ENCODE results near the gene QDPR. TPM values are rescaled to one million over a fixed set of nuclear protein-coding genes. Genes with fewer than 3 reads are reported as not detected.

QDPR gene
- polyA plus RNA-seq, 1 donor (not counting 4 experiments of a cell fraction or from before 2014, with no cell fraction given): 65.6 TPM

- dilution Hi-C loops (cut with MboI; ENCODE audit: extremely low pct_ligation_motif_present, low sequenced_read_pairs): no loop called here
- no peaks in the 10 kb centered on the region for H3K36me3 ChIP-seq (ENCODE audit: control insufficient read depth in 2 of 2, extremely low read depth in 1 of 2, insufficient read depth in 2 of 2, low read length in 2 of 2)
Observed at GRCh38 chr4:17526695-17527477, 15.0 kb upstream of the QDPR start.

DNA sequence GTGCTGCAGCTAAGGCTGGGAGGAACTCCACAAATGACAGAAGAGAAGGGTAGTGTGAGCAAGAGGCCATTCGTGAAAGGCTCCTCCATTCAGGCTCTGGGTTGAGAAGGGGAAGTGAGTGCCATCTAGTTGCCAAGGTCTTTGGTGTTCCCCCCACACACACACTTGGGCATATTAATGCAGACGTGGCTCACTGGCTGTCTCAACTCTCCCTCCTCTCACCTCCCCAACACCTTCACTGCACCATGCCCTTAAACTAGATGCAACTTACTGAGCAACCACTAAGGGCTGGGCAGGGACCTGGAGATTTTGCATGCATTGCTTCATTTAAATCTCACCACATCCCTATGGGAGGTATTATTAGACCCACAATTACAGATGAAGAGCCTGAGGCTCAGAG is 11.8 kb upstream of the QDPR start:
- Histone ChIP-seq H2AFZ (ENCODE audit: control insufficient read depth, low read length) (no peak overlapping the region), H3K4me3 (ENCODE audit: control insufficient read depth in 2 of 3, extremely low read depth in 1 of 3, insufficient read depth in 2 of 3, low read depth in 1 of 3, low read length in 3 of 3) (no peak overlapping the region), H3K9ac (ENCODE audit: control insufficient read depth, extremely low read depth, insufficient read depth, low read length) (no peak overlapping the region), H3K36me3 (ENCODE audit: control insufficient read depth in 2 of 2, extremely low read depth in 1 of 2, insufficient read depth in 2 of 2, low read length in 2 of 2) (no peaks in the 10 kb centered on the region), H3K79me2 (ENCODE audit: control insufficient read depth, insufficient read depth, low read length) (no peaks in the 10 kb centered on the region), H3K4me2 (ENCODE audit: control insufficient read depth, extremely low read depth, insufficient read depth, low read depth, low read length) (no peak overlapping the region), H3K27ac (ENCODE audit: control insufficient read depth, insufficient read depth, low read length) (no peak overlapping the region), H4K20me1 (ENCODE audit: control insufficient read depth, extremely low read depth, insufficient read depth, low read length) (no peaks in the 10 kb centered on the region), H3K9me1 (ENCODE audit: control insufficient read depth, extremely low read depth, insufficient read depth, low read length) (no peaks in the 10 kb centered on the region), H3K4me1 (ENCODE audit: control insufficient read depth, extremely low read depth, insufficient read depth, low read length) (no peaks in the 10 kb centered on the region), H3K27me3 (ENCODE audit: control insufficient read depth, extremely low read depth, insufficient read depth, low read length) (no peaks in the 10 kb centered on the region), H3K9me3 (ENCODE audit: control insufficient read depth, low read depth, low read length) (no peaks in the 10 kb centered on the region)
- no peak for DNase-seq (ENCODE audit: low read depth, low spot score)
- FAIRE-seq: no peak
- dilution Hi-C loops (cut with MboI; ENCODE audit: extremely low pct_ligation_motif_present, low sequenced_read_pairs): no loop called here
- TF ChIP-seq, protein P1, sequence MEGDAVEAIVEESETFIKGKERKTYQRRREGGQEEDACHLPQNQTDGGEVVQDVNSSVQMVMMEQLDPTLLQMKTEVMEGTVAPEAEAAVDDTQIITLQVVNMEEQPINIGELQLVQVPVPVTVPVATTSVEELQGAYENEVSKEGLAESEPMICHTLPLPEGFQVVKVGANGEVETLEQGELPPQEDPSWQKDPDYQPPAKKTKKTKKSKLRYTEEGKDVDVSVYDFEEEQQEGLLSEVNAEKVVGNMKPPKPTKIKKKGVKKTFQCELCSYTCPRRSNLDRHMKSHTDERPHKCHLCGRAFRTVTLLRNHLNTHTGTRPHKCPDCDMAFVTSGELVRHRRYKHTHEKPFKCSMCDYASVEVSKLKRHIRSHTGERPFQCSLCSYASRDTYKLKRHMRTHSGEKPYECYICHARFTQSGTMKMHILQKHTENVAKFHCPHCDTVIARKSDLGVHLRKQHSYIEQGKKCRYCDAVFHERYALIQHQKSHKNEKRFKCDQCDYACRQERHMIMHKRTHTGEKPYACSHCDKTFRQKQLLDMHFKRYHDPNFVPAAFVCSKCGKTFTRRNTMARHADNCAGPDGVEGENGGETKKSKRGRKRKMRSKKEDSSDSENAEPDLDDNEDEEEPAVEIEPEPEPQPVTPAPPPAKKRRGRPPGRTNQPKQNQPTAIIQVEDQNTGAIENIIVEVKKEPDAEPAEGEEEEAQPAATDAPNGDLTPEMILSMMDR (optimal IDR thresholded peaks at IDR 0.05 in 1 of 3, IDR thresholded peaks at IDR 0.05 in 1 of 3, conservative IDR thresholded peaks at IDR 0.05 in 1 of 3; ENCODE audit: extremely low read depth in 1 of 3, insufficient read depth in 2 of 3, low read length in 3 of 3): no peak
- TF ChIP-seq EZH2 (IDR thresholded peaks at IDR 0.05; ENCODE audit: low read length): no peak

More at GRCh38 chr4:17526695-17527477, 15.0 kb upstream of the QDPR start:
- no peak for FAIRE-seq
- Histone ChIP-seq H3K9ac (ENCODE audit: control insufficient read depth, extremely low read depth, insufficient read depth, low read length) (no peak overlapping the region), H3K79me2 (ENCODE audit: control insufficient read depth, insufficient read depth, low read length) (no peaks in the 10 kb centered on the region), H3K4me3 (ENCODE audit: control insufficient read depth in 2 of 3, extremely low read depth in 1 of 3, insufficient read depth in 2 of 3, low read depth in 1 of 3, low read length in 3 of 3) (no peak overlapping the region), H3K9me1 (ENCODE audit: control insufficient read depth, extremely low read depth, insufficient read depth, low read length) (no peaks in the 10 kb centered on the region), H3K27me3 (ENCODE audit: control insufficient read depth, extremely low read depth, insufficient read depth, low read length) (peaks cover 3% of the 10 kb centered on the region), H3K27ac (ENCODE audit: control insufficient read depth, insufficient read depth, low read length) (no peak overlapping the region), H3K4me2 (ENCODE audit: control insufficient read depth, extremely low read depth, insufficient read depth, low read depth, low read length) (no peak overlapping the region), H3K9me3 (ENCODE audit: control insufficient read depth, low read depth, low read length) (no peaks in the 10 kb centered on the region), H2AFZ (ENCODE audit: control insufficient read depth, low read length) (no peak overlapping the region), H4K20me1 (ENCODE audit: control insufficient read depth, extremely low read depth, insufficient read depth, low read length) (no peaks in the 10 kb centered on the region), H3K4me1 (ENCODE audit: control insufficient read depth, extremely low read depth, insufficient read depth, low read length) (no peaks in the 10 kb centered on the region)
- TF ChIP-seq EZH2 (IDR thresholded peaks at IDR 0.05; ENCODE audit: low read length): no peak
- TF ChIP-seq, protein P1 (optimal IDR thresholded peaks at IDR 0.05 in 1 of 3, IDR thresholded peaks at IDR 0.05 in 1 of 3, conservative IDR thresholded peaks at IDR 0.05 in 1 of 3; ENCODE audit: extremely low read depth in 1 of 3, insufficient read depth in 2 of 3, low read length in 3 of 3): no peak
- no peak for DNase-seq (ENCODE audit: low read depth, low spot score)
